DND-41 (cell line): ENCODE data around the gene RCOR1.

ENCODE experiments used
- EZH2 ChIP-seq: IDR thresholded peaks from 3 replicates; pipeline ENCODE4 v1.6.1; 2012; ENCODE audit warnings: borderline replicate concordance, low read depth, mild to moderate bottlenecking, moderate library complexity, low read length, inconsistent platforms; ENCODE audit not compliant: severe bottlenecking
- TF ChIP-seq, protein P1 (sequence below): IDR thresholded peaks from 2 replicates; pipeline ENCODE4 v1.5.1; 2012; ENCODE audit warnings: borderline replicate concordance, low read length, moderate library complexity, mild to moderate bottlenecking; ENCODE audit not compliant: poor library complexity, severe bottlenecking; ENCODE audit errors: extremely low read depth

DNA sequence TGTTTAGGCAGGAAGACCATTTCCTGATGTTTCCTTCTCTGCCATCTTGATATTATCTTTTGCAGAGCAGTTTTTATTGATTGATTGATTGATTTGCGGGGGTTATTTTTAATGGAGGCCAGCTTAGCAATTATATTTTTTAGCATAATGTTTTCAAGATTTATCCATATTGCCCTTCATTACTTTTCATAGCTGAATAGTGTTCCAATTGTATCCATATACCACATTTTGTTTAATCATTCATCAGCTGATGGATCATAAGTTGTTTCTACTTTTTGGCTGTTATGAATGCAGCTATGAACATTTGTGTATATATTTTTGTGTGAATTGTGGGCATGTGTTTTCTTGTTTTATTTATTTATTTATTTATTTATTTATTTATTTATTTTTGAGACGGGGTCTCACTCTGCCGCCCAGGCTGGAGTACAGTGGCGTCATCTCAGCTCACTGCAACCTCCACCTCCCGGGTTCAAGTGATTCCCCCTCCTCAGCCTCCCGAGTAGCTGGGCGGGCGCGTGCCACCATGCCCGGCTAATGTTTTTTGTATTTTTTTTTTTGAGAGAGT is 20.9 kb upstream of the RCOR1 start:
- TF ChIP-seq, protein P1, sequence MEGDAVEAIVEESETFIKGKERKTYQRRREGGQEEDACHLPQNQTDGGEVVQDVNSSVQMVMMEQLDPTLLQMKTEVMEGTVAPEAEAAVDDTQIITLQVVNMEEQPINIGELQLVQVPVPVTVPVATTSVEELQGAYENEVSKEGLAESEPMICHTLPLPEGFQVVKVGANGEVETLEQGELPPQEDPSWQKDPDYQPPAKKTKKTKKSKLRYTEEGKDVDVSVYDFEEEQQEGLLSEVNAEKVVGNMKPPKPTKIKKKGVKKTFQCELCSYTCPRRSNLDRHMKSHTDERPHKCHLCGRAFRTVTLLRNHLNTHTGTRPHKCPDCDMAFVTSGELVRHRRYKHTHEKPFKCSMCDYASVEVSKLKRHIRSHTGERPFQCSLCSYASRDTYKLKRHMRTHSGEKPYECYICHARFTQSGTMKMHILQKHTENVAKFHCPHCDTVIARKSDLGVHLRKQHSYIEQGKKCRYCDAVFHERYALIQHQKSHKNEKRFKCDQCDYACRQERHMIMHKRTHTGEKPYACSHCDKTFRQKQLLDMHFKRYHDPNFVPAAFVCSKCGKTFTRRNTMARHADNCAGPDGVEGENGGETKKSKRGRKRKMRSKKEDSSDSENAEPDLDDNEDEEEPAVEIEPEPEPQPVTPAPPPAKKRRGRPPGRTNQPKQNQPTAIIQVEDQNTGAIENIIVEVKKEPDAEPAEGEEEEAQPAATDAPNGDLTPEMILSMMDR = no peak
- no peak for TF ChIP-seq EZH2
